Measurements from ENCODE around the gene THADA. TPM values are rescaled to one million over a fixed set of nuclear protein-coding genes. Genes with fewer than 3 reads are reported as not detected.

The THADA gene
- total RNA-seq, 2 donors from 2014 or later = 41.1 to 54.3 TPM

- Histone ChIP-seq H3K27ac (no peak overlapping the region), H3K4me3 (no peak overlapping the region), H3K27me3 (replicated peaks; ENCODE audit: insufficient read depth) (no peaks in the 10 kb centered on the region), H3K4me1 (replicated peaks) (peaks cover 12% of the 10 kb centered on the region), H3K9me3 (no peaks in the 10 kb centered on the region), H3K36me3 (no peaks in the 10 kb centered on the region)
- no peak for DNase-seq (ENCODE audit: low spot score)
- WGBS = 91% methylated on average over 7 of the region's 7 CpGs
- intact Hi-C loops (cut with DNase I) = no loop called here
- TF ChIP-seq POLR2A (IDR thresholded peaks at IDR 0.05) = no peak
- TF ChIP-seq CTCF (IDR thresholded peaks at IDR 0.05) = no peak
- no peak for TF ChIP-seq POLR2AphosphoS5 (IDR thresholded peaks at IDR 0.05)
These were observed 364.6 kb downstream of the THADA start for GRCh38 chr2:43230951-43231827.

GRCh38 chr2:43230351-43230885 lies 365.4 kb downstream of the THADA start:
- DNase-seq (ENCODE audit: low spot score) = no peak
- H3K4me3 ChIP-seq = no peak overlapping the region
- no peaks in the 10 kb centered on the region for H3K9me3 ChIP-seq
- 64% methylated on average over 4 of the region's 4 CpGs for WGBS
- H3K27me3 ChIP-seq (replicated peaks; ENCODE audit: insufficient read depth) = no peaks in the 10 kb centered on the region
- TF ChIP-seq CTCF (IDR thresholded peaks at IDR 0.05) (peak in 1 of 4 experiments; percentile 4), POLR2AphosphoS5 (IDR thresholded peaks at IDR 0.05) (no peak), POLR2A (IDR thresholded peaks at IDR 0.05) (no peak)
- peaks cover 0 to 4% of the 10 kb centered on the region in 2 donors for H3K36me3 ChIP-seq
- intact Hi-C loops (cut with DNase I) = no loop called here
- H3K4me1 ChIP-seq (replicated peaks) = peaks cover 12% of the 10 kb centered on the region
- H3K27ac ChIP-seq = no peak overlapping the region

- Histone ChIP-seq H3K27me3 (replicated peaks; ENCODE audit: insufficient read depth) (no peaks in the 10 kb centered on the region), H3K4me3 (no peak overlapping the region), H3K27ac (peak overlapping the region; percentile 98 to 99), H3K36me3 (peaks cover 4 to 18% of the 10 kb centered on the region in 2 donors), H3K4me1 (replicated peaks) (peaks cover 12% of the 10 kb centered on the region), H3K9me3 (no peaks in the 10 kb centered on the region)
- WGBS = 36% methylated on average over 6 of the region's 6 CpGs
- TF ChIP-seq POLR2AphosphoS5 (IDR thresholded peaks at IDR 0.05) (no peak), CTCF (IDR thresholded peaks at IDR 0.05) (no peak), POLR2A (IDR thresholded peaks at IDR 0.05) (no peak)
- intact Hi-C loops (cut with DNase I) = loop anchor here (2.0 to 10.0 kb wide), 8 partner anchors 204 to 402 kb away; no protein-coding TSS in a partner anchor
- DNase-seq (ENCODE audit: low spot score) = no peak
These were observed 366.8 kb downstream of the THADA start for GRCh38 chr2:43228756-43229659.

GRCh38 chr2:43228321-43228751 lies 367.5 kb downstream of the THADA start:
- no peak for DNase-seq (ENCODE audit: low spot score)
- Histone ChIP-seq H3K4me3 (peak overlapping the region in 1 of 2 donors; percentile 87), H3K36me3 (peaks cover 4 to 25% of the 10 kb centered on the region in 2 donors), H3K27ac (peak overlapping the region; percentile 98 to 99), H3K27me3 (replicated peaks; ENCODE audit: insufficient read depth) (no peaks in the 10 kb centered on the region), H3K4me1 (replicated peaks) (peaks cover 12% of the 10 kb centered on the region), H3K9me3 (no peaks in the 10 kb centered on the region)
- WGBS = 24% methylated on average over 2 of the region's 2 CpGs
- intact Hi-C loops (cut with DNase I) = loop anchor here (2.0 to 10.0 kb wide), 8 partner anchors 204 to 401 kb away; no protein-coding TSS in a partner anchor
- TF ChIP-seq POLR2AphosphoS5 (IDR thresholded peaks at IDR 0.05) (no peak), CTCF (IDR thresholded peaks at IDR 0.05) (no peak), POLR2A (IDR thresholded peaks at IDR 0.05) (no peak)
